ENCODE results near the gene PMM1. TPM values are rescaled to one million over a fixed set of nuclear protein-coding genes. Genes with fewer than 3 reads are reported as not detected.
"Not testable (repeated sequence)": the region's sequence is repeated elsewhere in the genome, so short reads cannot be mapped to it uniquely, and the experiment has no call there.

The PMM1 gene
- total and polyA plus RNA-seq, 11 donors: 10.8 to 34.8 (median 22.9) TPM

DNA sequence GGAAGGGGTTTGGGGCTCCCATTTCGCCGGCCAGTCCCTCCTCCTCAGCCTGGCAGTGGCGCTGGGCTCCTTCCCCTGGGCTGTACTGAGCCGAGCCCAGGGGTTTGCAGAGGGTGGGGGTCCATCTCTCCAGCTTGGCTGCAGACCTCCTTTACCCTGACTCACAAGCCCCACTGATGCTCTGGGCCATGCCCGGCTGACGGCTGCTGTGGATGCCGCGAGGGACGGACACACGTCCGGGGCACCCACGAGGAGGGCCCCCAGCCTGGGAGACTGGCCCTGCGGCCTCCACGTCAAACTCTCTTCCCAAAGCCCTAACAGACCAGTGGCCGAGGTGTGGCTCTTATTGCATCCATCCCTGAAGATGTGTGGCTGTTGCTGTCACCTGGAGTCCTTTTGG lies 14.1 kb downstream of the PMM1 start:
- 84 to 93% (median 90%) methylated on average over 3 to 15 of the region's 15 CpGs for WGBS, 4 donors
- no peak for TF ChIP-seq POLR2A (IDR thresholded peaks at IDR 0.05)
- TF ChIP-seq, protein P1, sequence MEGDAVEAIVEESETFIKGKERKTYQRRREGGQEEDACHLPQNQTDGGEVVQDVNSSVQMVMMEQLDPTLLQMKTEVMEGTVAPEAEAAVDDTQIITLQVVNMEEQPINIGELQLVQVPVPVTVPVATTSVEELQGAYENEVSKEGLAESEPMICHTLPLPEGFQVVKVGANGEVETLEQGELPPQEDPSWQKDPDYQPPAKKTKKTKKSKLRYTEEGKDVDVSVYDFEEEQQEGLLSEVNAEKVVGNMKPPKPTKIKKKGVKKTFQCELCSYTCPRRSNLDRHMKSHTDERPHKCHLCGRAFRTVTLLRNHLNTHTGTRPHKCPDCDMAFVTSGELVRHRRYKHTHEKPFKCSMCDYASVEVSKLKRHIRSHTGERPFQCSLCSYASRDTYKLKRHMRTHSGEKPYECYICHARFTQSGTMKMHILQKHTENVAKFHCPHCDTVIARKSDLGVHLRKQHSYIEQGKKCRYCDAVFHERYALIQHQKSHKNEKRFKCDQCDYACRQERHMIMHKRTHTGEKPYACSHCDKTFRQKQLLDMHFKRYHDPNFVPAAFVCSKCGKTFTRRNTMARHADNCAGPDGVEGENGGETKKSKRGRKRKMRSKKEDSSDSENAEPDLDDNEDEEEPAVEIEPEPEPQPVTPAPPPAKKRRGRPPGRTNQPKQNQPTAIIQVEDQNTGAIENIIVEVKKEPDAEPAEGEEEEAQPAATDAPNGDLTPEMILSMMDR (IDR thresholded peaks at IDR 0.05): no peak
- Histone ChIP-seq H3K36me3 (peaks cover 0 to 39% (median 4%) of the 10 kb centered on the region in 9 donors), H3K4me1 (peaks cover 0 to 46% (median 11%) of the 10 kb centered on the region in 12 donors), H3K4me3 (no peak overlapping the region), H3K9me3 (no peaks in the 10 kb centered on the region), H3K27ac (peak overlapping the region in 10 of 12 donors; percentile 9 to 75 (median 58)), H3K27me3 (no peaks in the 10 kb centered on the region)
- DNase-seq (peak in 1 of 5 donors; percentile 20), ATAC-seq (no peak)
- intact Hi-C loops (cut with DNase I): no loop called here

DNA sequence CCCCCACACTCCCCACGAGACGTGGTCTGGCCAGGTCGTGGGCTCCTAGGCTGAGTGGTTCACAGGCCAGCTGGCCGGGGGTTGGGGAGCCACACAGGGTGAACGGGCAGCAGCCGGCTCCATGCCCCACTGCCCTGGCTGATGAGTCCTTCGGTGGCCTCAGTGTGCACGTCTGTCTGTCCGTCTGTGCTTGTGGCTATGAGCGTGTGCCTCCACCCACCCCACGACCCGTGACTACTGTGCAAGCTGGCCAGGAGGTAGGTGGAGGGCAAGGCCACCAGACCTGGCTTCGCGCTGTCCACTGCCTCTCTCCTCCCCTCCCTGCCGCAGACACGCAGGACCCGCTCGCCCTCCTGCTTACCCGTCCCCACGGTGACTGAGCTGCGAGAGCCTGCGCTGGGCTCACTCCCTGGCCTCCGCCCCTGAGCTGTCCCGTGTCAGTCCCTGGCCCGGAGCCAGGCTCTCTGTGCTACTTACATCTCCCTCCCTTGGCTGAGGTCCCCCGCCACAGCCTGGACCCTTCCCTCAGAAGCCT lies 14.7 kb downstream of the PMM1 start:
- Histone ChIP-seq H3K4me1 (peaks cover 0 to 46% (median 11%) of the 10 kb centered on the region in 12 donors), H3K9me3 (no peaks in the 10 kb centered on the region), H3K4me3 (no peak overlapping the region), H3K27ac (peak overlapping the region; percentile 25 to 75 (median 54)), H3K27me3 (no peaks in the 10 kb centered on the region), H3K36me3 (peaks cover 0 to 35% (median 3%) of the 10 kb centered on the region in 9 donors)
- peak; percentile 76 to 93 (median 87) for DNase-seq
- WGBS, 4 donors: 20 to 51% (median 46%) methylated on average over 13 to 26 of the region's 26 CpGs
- intact Hi-C loops (cut with DNase I): no loop called here
- ATAC-seq: peak; percentile 49 to 72 (median 52)
- no peak for TF ChIP-seq POLR2A (IDR thresholded peaks at IDR 0.05)
- TF ChIP-seq, protein P1 (IDR thresholded peaks at IDR 0.05): no peak

DNA sequence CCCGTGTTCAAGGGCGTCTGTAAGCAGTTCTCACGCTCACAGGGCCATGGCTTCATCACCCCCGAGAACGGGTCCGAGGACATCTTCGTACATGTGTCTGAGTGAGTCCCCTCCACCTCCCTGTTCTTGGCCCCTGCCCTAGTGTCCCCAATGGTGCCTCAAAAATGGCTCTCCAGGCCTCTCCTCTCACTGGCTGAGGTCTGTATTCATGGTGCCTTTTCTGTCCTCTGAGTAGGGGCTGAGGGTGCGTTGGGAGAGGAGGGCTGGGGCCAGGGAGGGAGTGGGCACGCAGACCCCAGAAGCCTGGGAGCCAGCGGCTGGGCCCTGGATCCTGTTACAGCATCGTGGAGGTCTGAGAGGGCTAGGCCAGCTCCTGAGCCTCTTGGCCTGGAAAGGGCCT lies 16.0 kb downstream of the PMM1 start:
- Histone ChIP-seq H3K9me3 (no peaks in the 10 kb centered on the region), H3K4me3 (no peak overlapping the region), H3K27ac (peak overlapping the region in 1 of 12 donors; percentile 16), H3K36me3 (peaks cover 0 to 22% (median 3%) of the 10 kb centered on the region in 9 donors), H3K27me3 (no peaks in the 10 kb centered on the region), H3K4me1 (peaks cover 0 to 49% (median 14%) of the 10 kb centered on the region in 12 donors)
- 91 to 94% (median 93%) methylated on average over 9 to 11 of the region's 11 CpGs for WGBS, 4 donors
- no peak for ATAC-seq
- intact Hi-C loops (cut with DNase I): no loop called here
- no peak for TF ChIP-seq POLR2A (IDR thresholded peaks at IDR 0.05)
- TF ChIP-seq, protein P1 (IDR thresholded peaks at IDR 0.05): no peak
- peak in 1 of 5 donors; percentile 21 for DNase-seq

DNA sequence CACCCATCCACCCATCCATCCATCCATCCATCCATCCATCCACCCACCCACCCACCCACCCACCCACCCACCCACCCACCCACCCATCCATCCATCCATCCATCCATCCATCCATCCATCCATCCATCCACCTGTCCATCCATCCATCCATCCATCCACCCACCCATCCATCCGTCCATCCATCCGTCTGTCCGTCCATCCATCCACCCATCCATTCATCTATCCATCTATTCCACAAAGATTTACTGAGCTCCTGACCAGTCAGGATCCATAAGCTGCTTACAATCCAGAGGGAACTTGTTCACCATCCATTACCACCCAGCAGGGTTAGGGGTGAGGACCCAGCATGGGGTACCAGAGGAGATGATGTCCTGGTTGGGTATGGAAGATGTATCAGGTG lies 17.3 kb downstream of the PMM1 start:
- DNase-seq; H3K27ac ChIP-seq; H3K9me3 ChIP-seq; ATAC-seq; H3K27me3 ChIP-seq; H3K4me3 ChIP-seq; intact Hi-C loops (cut with DNase I): not testable (repeated sequence)
- H3K4me1 ChIP-seq: peaks cover 0 to 55% (median 14%) of the 10 kb centered on the region in 12 donors
- peaks cover 0 to 18% (median 3%) of the 10 kb centered on the region in 9 donors for H3K36me3 ChIP-seq
- WGBS, 4 donors: 94 to 98% (median 95%) methylated on average over 3 of the region's 3 CpGs

DNA sequence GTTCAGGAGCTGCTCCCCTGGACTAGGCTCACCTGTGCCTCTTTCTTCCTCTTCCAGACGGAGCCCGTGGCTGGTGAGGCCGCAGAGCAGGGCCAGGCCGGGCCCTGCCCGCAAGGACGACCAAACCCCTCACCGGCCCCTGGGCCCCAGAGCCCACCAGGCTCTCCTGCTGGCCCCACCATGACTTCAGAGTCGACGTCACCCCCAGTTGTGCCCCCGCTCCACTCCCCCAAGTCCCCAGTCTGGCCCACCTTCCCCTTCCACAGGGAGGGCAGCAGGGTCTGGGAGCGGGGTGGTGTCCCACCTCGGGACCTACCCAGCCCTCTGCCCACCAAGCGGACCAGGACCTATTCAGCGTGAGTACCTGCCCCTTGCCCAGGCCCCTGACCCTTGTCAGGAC lies 17.9 kb downstream of the PMM1 start:
- H3K9me3 ChIP-seq: no peaks in the 10 kb centered on the region
- intact Hi-C loops (cut with DNase I): no loop called here
- ATAC-seq (no peak), DNase-seq (no peak)
- TF ChIP-seq, protein P1 (IDR thresholded peaks at IDR 0.05): no peak
- no peak for TF ChIP-seq POLR2A (IDR thresholded peaks at IDR 0.05)
- peaks cover 0 to 18% (median under 1%) of the 10 kb centered on the region in 9 donors for H3K36me3 ChIP-seq
- 94 to 96% (median 96%) methylated on average over 12 to 14 of the region's 14 CpGs for WGBS, 4 donors
- peaks cover 0 to 53% (median 14%) of the 10 kb centered on the region in 12 donors for H3K4me1 ChIP-seq
- no peak overlapping the region for H3K4me3 ChIP-seq
- H3K27me3 ChIP-seq: no peaks in the 10 kb centered on the region
- no peak overlapping the region for H3K27ac ChIP-seq
